GM21619 (cell line): ENCODE data around the gene LAD1.
A peak's percentile ranks its signal among the peaks of the same experiment; 100 is the strongest.

Source experiments
- ATAC-seq: cut with Tn5 transposase; IDR thresholded peaks from one replicate; pipeline ENCODE4 v1.9.1; 2021; ENCODE audit not compliant: unreplicated experiment

LAD1 gene

GRCh38 chr1:201393076-201393475 lies 6.0 kb downstream of the LAD1 start:
- no peak for ATAC-seq

DNA sequence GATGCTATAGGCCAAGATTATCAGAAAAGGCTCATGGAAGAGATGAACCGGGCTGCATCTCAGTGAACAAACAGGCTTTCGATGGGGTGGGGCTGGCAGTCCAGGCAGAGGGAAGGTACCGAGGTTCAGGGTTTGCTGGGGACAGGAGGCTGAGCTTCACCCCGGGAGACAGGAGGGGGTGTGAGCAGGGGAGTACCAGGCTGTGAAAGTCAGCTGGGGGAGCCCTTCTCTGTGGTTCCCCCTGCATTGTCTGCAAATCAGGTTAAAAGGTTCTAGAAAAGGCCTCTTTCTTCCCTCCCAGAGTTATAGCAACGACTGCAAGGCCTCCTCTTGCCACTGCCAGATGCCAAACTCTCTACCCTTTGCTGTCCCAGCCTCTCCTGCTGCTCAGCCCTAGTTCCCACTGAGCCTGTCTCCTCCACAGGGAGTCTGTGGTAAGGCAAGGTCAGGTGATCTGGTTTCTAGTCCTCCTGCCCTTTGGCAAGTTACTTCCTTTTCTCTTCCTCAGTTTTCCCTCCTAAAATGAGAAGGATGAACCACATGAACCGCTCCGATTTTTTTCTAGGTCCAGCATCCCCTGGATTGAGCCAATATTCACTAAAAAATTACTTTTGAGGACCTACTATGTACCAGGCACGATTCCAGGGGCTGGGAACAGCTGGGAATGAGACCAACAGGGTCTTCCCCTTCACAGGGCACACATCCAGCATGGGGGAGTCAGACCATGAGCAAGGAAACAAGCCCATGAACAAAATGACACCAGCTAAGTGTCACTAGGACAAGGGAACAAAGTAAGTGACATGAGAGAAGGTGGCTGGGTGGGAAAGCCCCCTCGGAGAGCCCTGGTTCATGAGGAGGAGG lies 7.2 kb downstream of the LAD1 start:
- no peak for ATAC-seq

DNA sequence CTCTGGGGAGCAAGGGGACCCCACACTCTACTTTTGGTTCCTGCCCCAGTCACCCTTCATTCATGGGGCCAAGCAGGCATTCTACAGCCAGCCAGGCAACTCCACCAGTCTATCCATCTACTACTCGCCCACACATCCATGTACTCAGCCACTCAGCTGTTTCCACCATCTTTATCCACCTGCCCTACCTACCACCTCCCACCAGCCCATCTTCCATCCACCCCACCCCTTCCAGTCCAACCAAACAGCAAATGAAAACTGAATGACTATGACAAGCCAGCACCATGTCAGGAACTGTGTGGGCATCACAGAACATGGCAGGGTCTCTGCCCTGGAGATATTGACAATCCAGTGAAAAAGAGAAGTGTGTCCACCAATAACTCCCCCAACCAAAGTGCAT lies 7.9 kb downstream of the LAD1 start:
- ATAC-seq: no peak

DNA sequence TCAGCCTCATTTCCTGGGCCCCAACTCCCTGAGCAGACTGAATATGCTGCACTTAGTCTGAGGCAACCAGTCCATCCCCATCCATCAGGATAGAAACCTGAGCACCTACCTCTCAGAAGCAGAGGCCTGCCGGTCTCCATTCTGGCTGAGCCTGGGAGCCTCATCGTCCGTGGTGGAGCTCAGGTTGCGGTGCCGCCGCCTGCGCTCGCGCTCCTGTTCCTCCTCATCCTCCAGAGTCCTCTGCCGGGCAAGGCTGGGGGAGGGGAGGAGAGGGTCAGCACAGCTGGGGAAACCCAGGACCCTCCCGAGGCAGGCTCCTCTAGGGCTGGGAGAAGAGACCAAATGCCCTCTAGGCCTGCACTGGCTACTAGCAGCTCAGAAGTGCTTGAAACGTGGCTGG lies 10.1 kb downstream of the LAD1 start:
- ATAC-seq: no peak

DNA sequence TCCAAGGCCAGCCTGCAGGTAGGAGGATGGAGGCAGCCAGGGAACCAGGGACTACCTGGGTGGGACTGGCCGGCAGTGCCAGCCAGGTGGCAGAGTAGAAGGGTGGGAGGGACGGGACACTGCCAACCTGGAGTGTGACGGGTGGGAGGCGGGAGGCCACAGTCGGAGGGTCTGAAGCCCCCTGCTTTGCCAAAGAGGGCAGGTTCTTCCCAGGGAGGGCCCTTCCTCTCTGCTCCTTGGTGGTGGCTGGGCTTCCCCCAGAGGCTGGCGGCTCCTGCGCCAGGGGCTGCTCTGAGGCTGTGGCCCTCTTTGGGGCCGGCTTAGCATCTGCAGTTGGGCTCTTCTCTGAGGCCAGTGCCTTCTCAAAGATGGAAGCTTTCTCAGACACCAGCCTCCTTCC lies 12.9 kb downstream of the LAD1 start:
- no peak for ATAC-seq

- peak; percentile 88 for ATAC-seq
Observed at GRCh38 chr1:201385299-201385891, 13.7 kb downstream of the LAD1 start.

DNA sequence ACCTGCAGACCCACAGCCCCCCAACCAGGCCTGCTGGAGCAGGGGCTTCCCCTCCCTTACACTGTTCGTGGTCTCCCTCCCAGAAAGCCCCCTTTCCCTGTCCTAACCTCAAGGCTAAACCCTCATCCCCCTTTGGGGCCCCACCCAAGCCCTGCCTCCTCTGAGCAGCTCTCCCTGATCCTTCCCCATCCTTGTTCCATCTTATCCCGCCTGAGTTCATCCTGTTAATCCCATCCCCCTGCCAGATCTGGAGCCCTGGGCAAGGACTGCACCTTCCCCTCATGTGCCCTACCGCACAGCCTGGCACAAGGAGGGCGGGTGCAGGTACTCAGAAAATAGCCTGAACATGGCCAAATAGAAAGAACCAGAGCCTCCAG lies 14.7 kb downstream of the LAD1 start:
- no peak for ATAC-seq

- no peak for ATAC-seq
Observed at GRCh38 chr1:201383647-201384405, 15.3 kb downstream of the LAD1 start.

DNA sequence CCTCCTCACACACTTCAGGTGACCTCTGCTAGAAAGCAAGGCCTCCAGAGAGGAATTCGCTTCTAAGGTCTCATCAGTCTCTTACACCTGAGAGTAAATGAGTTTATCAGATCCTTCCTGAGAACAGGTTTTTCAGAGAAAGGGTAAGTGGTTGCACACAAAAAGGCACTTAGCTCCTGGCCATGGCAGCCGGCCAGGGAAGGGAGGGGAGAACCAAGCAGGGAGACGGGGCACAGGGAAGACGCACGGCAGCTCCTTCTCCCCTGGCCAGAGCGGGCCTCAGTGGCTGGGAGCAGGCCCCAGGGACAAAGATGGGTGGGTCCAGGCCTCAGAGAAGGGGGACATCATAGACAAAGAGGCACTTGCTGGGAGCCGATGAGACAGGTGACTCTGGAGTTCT lies 18.0 kb downstream of the LAD1 start:
- no peak for ATAC-seq

GRCh38 chr1:201379733-201380242 lies 19.3 kb downstream of the LAD1 start:
- no peak for ATAC-seq

- no peak for ATAC-seq
Observed at GRCh38 chr1:201378804-201379203, 20.3 kb downstream of the LAD1 start.

DNA sequence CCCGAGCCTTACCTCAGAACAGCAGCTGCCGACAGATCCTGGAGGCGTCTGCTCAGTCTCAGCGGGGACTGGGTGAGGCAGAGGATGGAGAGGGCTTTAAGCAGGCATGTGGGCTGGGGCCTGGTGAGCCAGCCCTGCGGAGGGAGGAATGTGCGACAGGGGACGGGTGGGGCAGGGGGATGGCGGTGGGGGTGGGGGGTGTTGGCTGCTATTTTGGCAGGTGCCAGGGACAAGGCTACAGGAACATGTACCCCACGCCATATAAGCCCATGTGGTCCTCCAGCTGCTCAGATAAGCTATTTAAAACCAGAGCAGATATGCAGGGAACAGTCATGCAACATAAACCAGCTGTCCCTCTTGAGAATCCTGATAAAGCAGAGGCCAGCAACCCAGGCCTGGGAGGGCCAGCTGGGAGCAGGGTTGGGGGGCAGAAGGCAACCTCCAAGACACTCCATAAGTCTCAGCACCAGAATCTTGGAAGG lies 21.5 kb downstream of the LAD1 start, which contains the start of gene TNNT2:
Gene TNNT2, minus strand, starts transcription at position 70 of the 482 bp plus-strand sequence. CDS start 4,426 bp downstream, outside the sequence.
- ATAC-seq: no peak

GRCh38 chr1:201376464-201377374 lies 22.4 kb downstream of the LAD1 start:
- no peak for ATAC-seq

- ATAC-seq: no peak
Observed at GRCh38 chr1:201376107-201376463, 23.0 kb downstream of the LAD1 start.

DNA sequence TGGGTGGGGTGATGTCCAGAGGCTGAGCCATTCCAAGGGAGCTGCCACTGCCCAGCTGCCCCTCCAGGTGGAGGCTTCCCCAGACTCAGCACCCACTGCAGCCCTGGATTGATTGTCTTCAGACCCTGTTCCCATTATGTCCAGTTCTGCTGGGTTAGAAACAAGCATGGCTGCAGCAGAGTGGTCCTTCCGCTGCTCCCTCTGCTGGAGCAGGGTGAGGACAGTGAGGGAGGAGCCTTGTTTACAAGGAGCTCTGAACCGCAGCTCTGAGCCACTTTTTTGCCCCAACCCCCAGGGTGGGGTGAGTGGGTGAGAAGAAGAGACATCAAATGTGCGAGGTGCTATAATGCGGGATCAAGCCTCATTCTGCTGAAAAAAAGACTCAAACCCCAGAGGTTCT lies 24.0 kb downstream of the LAD1 start:
- ATAC-seq: no peak

DNA sequence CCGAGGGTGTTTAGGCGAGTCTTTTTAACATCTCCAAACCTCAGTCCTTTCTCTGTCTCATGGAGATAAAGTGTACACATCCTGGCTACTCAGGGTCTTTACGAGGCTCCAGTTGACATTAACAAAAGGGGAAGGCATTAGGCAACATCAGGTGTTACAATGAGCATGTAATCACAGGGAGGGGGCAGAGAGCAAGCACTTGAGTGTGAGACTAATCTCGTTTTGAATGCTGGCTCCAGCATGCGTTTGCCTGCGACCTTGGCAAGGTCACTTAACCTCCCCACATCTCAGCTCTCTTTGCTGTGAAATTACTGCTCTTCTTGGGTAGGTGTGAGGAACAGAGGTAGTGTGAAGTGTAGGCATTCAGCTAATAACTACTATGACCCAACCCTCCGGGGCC lies 24.8 kb downstream of the LAD1 start:
- ATAC-seq: no peak

DNA sequence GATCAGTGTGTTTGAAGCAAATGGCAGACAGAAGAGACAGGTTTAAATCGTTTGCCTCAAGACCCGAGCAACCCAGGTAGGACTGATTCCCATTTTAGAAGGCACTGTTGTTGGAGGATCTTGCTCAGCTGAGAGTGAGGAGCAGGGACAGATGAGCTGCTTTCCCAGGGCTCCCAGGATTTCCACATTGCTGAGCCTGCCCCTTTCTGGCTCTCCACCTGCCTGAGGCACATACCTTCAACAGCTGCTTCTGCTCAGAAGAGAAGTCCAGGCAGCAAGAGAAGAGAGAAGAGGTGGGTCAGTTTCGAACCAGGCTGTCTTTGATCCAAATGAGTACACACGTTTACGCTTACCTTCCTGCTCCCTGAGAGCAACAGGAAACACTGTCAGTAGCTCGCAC lies 27.3 kb downstream of the LAD1 start:
- no peak for ATAC-seq

DNA sequence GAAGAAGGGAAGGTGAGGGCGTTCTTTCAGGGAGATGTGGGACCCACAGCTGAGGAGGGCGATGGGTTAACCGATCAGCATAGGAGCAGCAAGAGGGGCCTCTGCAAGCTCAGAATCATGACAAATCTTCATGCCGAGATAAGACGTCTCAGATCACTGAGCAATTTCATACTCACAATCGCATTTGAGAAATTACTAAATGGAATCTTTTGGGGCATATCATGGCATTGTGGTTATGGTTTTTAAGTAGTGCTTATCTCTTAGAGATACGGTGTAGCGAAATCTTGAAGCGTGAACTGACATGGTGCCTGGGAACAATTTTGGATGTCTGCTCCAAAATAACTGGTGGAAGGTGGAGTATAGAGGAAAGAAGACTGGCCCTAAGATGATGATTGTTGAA lies 27.8 kb downstream of the LAD1 start:
- no peak for ATAC-seq

DNA sequence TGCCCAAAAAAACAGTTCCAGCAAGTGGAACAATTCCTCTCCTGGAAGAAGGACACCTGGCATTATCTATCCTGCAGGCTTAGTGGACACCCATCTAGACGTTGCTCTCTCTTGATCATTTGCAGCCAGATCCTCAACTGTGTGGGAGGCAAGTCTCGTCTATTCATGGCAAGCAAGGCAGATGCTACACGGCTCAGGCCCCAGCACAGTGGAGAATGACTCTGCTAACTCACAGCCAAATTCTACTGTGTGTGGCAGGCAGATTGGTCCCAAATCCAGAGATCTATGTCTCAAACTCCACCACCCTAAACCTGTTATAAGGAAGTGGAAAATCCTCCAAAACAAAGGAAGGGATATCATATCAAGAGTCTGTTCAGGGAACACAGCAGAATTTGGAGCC lies 28.6 kb downstream of the LAD1 start:
- no peak for ATAC-seq

GRCh38 chr1:201369209-201369608 lies 29.9 kb downstream of the LAD1 start:
- ATAC-seq: no peak

GRCh38 chr1:201366696-201367095 lies 32.4 kb downstream of the LAD1 start:
- no peak for ATAC-seq
